GM12872 (cell line): ENCODE results near the gene TTC13.

Experiments
- TF ChIP-seq, protein P1 (sequence below): IDR thresholded peaks from 3 replicates; pipeline ENCODE4 v1.5.1; 2011; ENCODE audit warnings: low read depth, mild to moderate bottlenecking, low read length, moderate library complexity; ENCODE audit not compliant: insufficient read depth

TTC13 gene

DNA sequence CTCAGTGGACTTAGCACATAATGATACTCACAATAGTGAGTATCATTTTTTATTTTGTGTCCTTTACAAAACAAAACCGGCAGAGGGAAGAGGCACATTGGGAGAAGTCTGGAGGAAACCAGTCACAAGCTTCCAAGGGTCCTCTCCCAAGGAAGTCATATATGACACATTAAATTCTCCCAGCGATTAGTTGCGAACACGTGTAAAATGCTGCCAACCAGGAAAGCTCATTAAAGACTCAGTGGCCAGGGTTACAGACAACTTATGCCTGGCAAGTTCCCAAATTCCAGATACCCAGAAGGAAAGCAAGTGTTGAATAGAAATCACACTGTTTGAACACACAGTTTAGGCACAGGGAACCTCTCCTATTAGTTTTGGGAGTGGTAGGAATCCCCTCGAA, 52.5 kb downstream of the TTC13 start:
- TF ChIP-seq, protein P1, sequence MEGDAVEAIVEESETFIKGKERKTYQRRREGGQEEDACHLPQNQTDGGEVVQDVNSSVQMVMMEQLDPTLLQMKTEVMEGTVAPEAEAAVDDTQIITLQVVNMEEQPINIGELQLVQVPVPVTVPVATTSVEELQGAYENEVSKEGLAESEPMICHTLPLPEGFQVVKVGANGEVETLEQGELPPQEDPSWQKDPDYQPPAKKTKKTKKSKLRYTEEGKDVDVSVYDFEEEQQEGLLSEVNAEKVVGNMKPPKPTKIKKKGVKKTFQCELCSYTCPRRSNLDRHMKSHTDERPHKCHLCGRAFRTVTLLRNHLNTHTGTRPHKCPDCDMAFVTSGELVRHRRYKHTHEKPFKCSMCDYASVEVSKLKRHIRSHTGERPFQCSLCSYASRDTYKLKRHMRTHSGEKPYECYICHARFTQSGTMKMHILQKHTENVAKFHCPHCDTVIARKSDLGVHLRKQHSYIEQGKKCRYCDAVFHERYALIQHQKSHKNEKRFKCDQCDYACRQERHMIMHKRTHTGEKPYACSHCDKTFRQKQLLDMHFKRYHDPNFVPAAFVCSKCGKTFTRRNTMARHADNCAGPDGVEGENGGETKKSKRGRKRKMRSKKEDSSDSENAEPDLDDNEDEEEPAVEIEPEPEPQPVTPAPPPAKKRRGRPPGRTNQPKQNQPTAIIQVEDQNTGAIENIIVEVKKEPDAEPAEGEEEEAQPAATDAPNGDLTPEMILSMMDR = no peak

DNA sequence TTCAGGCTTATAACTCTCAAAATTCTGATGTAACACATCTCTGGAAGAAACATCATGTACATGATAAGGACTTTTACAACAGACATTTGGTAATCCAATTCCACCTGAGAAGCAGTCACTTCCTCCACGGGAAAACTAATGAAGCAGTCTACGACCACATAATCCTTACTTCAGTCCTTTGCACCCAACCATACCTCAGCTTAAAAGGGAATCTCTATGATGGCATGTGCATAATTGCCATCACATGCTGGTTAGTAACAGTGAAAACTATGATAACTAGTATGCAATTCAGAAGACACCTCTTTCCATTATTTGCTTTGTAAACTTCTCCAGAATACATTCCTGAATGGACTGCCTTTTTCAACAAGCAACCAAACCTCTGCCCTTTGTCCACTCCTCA, 53.1 kb downstream of the TTC13 start:
- TF ChIP-seq, protein P1 = no peak

DNA sequence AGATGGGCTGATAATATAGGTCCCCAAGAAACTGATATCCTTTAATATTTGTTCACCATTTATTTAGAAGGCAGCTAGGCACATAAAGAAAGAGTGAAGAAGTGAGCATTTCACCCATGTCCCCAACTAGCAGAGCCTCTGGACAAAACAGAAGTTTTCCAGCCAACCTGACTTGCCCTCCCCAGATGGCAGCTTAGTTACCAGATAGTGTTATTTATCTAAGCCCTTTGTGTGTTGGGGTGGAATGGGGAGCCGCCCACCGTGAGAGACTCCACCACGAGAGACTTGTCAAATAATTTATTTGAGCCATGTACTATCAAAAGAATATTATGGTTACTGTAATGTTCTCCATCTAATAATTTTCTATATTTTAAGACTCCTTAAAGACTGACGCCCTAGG, 55.5 kb downstream of the TTC13 start:
- TF ChIP-seq, protein P1 = no peak

DNA sequence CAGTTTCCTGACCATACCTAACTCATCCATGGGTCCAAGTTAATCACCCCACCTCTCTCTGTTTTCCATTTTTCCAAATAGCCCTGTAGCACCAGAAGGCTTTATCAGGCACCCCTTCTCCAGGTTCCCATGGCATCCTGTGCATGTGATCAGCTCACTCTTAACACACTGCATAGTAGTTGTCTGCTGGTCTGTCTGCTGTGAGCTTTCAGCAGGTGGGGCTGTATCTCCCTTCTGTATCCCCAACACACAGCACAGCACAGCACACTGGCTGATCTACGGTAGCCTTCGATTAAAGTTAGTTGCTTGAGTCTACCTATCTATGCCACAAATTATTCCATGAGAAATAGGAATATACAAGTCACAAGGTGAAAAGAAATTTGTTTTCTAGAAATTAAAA, 56.0 kb downstream of the TTC13 start:
- TF ChIP-seq, protein P1 = no peak

DNA sequence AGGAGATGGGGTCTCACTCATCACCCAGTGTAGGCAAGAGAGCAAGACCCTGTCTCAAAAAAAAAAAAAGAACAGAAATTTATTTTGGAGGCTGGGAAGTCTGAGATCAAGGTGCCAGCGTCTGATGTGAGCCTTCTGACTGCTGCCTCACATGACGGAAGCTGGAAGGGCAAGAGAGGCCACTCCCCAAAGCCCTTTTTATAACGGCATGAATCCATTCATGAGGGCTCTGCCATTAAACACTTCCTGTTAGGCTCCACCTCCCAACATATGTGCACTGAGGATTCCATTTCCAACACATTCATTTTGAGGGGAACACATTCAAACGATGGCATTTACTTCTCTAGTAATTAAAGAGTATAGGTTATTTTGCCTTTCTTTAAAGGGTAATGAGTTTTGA, 59.5 kb downstream of the TTC13 start:
- TF ChIP-seq, protein P1 = no peak

DNA sequence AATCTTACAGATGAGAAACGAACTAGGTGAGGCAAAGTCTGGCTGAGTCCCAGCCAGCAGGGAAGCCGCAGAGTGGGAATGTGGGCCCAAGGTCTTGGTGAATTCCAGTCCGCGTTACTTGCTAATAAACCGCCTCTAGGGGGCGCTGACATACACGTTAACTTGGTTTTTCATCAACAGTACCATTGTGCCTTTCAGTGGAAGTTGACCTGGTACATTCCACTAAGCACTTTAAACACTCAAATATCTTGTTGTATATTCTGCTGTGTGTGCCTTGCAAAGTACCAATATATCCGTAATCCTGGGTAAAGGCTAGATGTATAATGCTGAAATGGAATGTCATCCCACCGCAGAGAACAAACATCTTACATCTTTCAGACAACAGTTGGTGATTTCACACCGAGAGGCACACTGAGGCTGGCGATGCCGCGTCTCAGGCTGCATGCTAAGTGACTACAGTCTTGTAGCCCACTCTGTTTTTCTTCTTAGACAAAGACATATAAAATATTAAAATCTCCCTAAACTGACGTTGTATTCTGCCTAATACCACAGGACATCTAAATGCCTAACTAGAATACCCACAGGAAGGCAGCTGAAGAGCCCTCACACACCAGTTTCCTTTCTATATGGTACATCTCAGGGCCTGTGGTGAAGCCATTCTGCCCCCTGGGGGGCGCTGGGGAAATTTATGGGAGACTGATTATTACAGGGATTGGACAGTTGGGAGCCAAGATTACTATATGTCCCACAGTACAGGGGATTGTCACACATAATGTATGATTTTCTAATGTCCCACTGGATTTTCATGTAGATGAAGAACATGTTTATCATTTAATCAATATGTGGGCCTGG, 61.2 kb downstream of the TTC13 start:
- TF ChIP-seq, protein P1 = peak; percentile 77

DNA sequence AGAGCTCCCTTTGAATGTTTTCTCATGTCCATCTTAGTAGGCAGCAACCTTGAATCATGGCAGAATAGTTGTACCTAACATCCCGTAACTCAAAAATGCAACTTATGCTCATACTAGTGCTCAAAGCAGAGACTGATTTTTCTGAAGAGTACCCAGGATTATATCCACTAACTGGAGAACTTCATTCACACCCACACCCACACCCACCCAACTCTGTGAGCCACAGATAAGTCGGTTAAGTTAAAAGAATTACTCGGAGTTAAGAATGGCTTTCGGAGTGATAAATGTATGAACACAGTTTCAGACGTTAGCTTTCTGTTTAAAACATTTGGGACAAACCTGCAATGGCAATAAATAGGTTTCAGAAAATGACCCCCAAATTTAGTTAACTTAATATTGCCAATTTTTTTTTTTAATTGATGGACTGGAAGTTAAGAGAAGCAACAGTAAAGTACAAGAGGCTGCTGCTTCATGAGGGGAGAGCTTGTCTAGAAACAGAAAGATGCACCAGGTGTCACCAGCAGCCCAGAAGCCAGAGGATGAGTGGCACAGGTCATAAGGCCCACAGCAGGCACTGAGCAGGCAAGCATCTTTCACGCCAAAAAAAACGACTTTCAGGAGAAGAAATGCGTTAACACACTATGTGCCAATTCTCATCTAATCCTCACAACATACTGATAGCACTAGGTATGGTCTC, 61.9 kb downstream of the TTC13 start:
- TF ChIP-seq, protein P1 = no peak
